ENCODE results near the gene AKAP6. TPM values are rescaled to one million over a fixed set of nuclear protein-coding genes. Genes with fewer than 3 reads are reported as not detected.

The AKAP6 gene
- total RNA-seq, 1 experiment from 2014 or later, result 1.1 TPM

GRCh38 chr14:32817780-32818179 is 488.7 kb downstream of the AKAP6 start:
- no peak overlapping the region for H2BK20ac ChIP-seq (ENCODE audit: low read depth, low read length, poor library complexity, severe bottlenecking)
- H2BK15ac ChIP-seq (ENCODE audit: low read depth, low read length), result no peak overlapping the region
- peaks cover 9% of the 10 kb centered on the region; the same call in 1 of the 2 replicates for H3K4me1 ChIP-seq (ENCODE audit: insufficient read depth, low read length)
- no peak overlapping the region for H3K23ac ChIP-seq (ENCODE audit: insufficient read length, low read depth, low read length)
- no peak overlapping the region for H3K18ac ChIP-seq (ENCODE audit: insufficient read length, low read depth, low read length)
- no peak for TF ChIP-seq CTCF (conservative IDR thresholded peaks at IDR 0.05)
- no peak overlapping the region for H2AFZ ChIP-seq (ENCODE audit: low read length)
- no CpG with 5 or more reads among the region's 2 CpGs for WGBS (ENCODE audit: extremely low coverage, insufficient read length, low lambda C conversion rate)
- H3K4me2 ChIP-seq (ENCODE audit: insufficient read depth, insufficient read length, low read length), result no peak overlapping the region
- Mint-ChIP-seq H3K27ac (no peak overlapping the region), H3K4me3 (no peak overlapping the region), H3K9me3 (no peaks in the 10 kb centered on the region), H3K27me3 (ENCODE audit: low read depth) (no peaks in the 10 kb centered on the region), H3K36me3 (ENCODE audit: insufficient read depth in 1 of 3, low read depth in 3 of 3) (no peaks in the 10 kb centered on the region), H3K4me1 (peaks cover 19 to 21% of the 10 kb centered on the region in 2 experiments)
- no peaks in the 10 kb centered on the region for H3K79me2 ChIP-seq (ENCODE audit: insufficient read depth, low read length)
- H4K8ac ChIP-seq (replicated peaks; ENCODE audit: insufficient read length, low read depth, low read length), result no peak overlapping the region
- DNase-seq, result no peak
- no peak overlapping the region for H2BK120ac ChIP-seq (ENCODE audit: low read depth, low read length, poor library complexity, severe bottlenecking)
- no peak overlapping the region for H2BK12ac ChIP-seq (ENCODE audit: insufficient read length, low read depth, low read length)
- no peak overlapping the region for H4K5ac ChIP-seq (ENCODE audit: insufficient read length, low read depth, low read length)
- H4K20me1 ChIP-seq (ENCODE audit: control insufficient read depth, insufficient read depth, insufficient read length), result no peaks in the 10 kb centered on the region
- H3K79me1 ChIP-seq (ENCODE audit: insufficient read depth, low read depth, low read length, poor library complexity, severe bottlenecking), result no peaks in the 10 kb centered on the region
- no peak overlapping the region for H3K27ac ChIP-seq (ENCODE audit: insufficient read length, low read depth, low read length)
- no peaks in the 10 kb centered on the region for H3K9me3 ChIP-seq (ENCODE audit: control insufficient read depth, low read depth, low read length)
- no peak overlapping the region for H2BK5ac ChIP-seq (ENCODE audit: insufficient read length, low read length)
- H3T11ph ChIP-seq (ENCODE audit: low read length), result no peak overlapping the region
- no peaks in the 10 kb centered on the region for H3K27me3 ChIP-seq (ENCODE audit: insufficient read depth, low read length)
- no peak overlapping the region for H4K91ac ChIP-seq (ENCODE audit: insufficient read length, low read depth, low read length)
- H3K56ac ChIP-seq (ENCODE audit: insufficient read length, low read depth, low read length), result no peak overlapping the region
- no peak overlapping the region for H3K4ac ChIP-seq (ENCODE audit: low read depth, low read length)
- no peaks in the 10 kb centered on the region for H3K23me2 ChIP-seq (ENCODE audit: insufficient read length, low read depth, low read length, poor library complexity, severe bottlenecking)
- no peak overlapping the region for H3K9ac ChIP-seq (ENCODE audit: extremely low read depth, insufficient read length, low read length)
- no peak overlapping the region for H3K14ac ChIP-seq (ENCODE audit: insufficient read depth, low read length)
- no peak overlapping the region for H2AK5ac ChIP-seq (ENCODE audit: insufficient read length, low read length)

All from H9 (cell line).